Heart right ventricle (tissue), 16 donors: ENCODE data around the gene TUBA3E. TPM values are rescaled to one million over a fixed set of nuclear protein-coding genes. Genes with fewer than 3 reads are reported as not detected.
"Not testable (repeated sequence)": the region's sequence is repeated elsewhere in the genome, so short reads cannot be mapped to it uniquely, and the experiment has no call there.

Source experiments
- ATAC-seq, 8 donors: fragments of 200-7000 bp; cut with Tn5 transposase; one replicate each; pipeline ENCODE4 v1.9.1; 2020; ENCODE audit warnings: mild to moderate bottlenecking in 8 of 8, moderate library complexity in 8 of 8, moderate number of reproducible peaks in 1 of 8
- DNase-seq, 2 donors: peaks; one replicate each; pipeline ENCODE4 v3.0.0-alpha.2; 2020
- H3K27ac ChIP-seq, 10 donors: fragments of 200-600 bp; sonication (generic) in 2 of 10; one replicate each; pipeline versions ENCODE4 v1.5.0 to v1.8.0; 2020 to 2022; ENCODE audit warnings: mild to moderate bottlenecking in 3 of 10
- H3K27me3 ChIP-seq, 7 donors: fragments of 200-600 bp; one replicate each; pipeline ENCODE4 v1.8.0; 2021 to 2022; ENCODE audit warnings: mild to moderate bottlenecking in 2 of 7
- H3K36me3 ChIP-seq, 9 donors: fragments of 200-600 bp; sonication (generic) in 1 of 9; one replicate each; pipeline versions ENCODE4 v1.5.0 to v1.8.0; 2020 to 2022; ENCODE audit warnings: mild to moderate bottlenecking in 2 of 9
- H3K4me1 ChIP-seq, 9 donors: fragments of 200-600 bp; sonication (generic) in 1 of 9; one replicate each; pipeline versions ENCODE4 v1.5.0 to v1.8.0; 2020 to 2022; ENCODE audit warnings: mild to moderate bottlenecking in 4 of 9
- H3K4me3 ChIP-seq, 10 donors: fragments of 200-600 bp; sonication (generic) in 2 of 10; one replicate each; pipeline versions ENCODE4 v1.5.0 to v1.8.0; 2020 to 2022; ENCODE audit warnings: mild to moderate bottlenecking in 7 of 10, moderate library complexity in 2 of 10
- H3K9me3 ChIP-seq, 11 donors: fragments of 200-600 bp in 10 of 11; sonication (generic) in 2 of 11; one replicate each; pipeline versions ENCODE4 v1.5.0 to v1.8.0; 2013 to 2022; ENCODE audit warnings: mild to moderate bottlenecking in 2 of 11, control low read depth in 1 of 11, moderate library complexity in 1 of 11
- WGBS, 2 donors: extraction: QIAGEN DNeasy Blood & Tissue Kit; methylation state at CpG; one replicate each; pipeline ENCODE4 v1.1.7; 2013; ENCODE audit warnings: inconsistent platforms in 1 of 2; 5-methylcytosine and 5-hydroxymethylcytosine counted together
- intact Hi-C, 10 donors: fragments of 100-400 bp; cut with DNase I; formaldehyde crosslinking; loops; one replicate each; pipeline versions ENCODE4 v1.11.1 to v1.14.2; 2022
- polyA plus RNA-seq, 2 donors: library from polyadenylated mRNA; stranded (reverse); fragments of 200-250 nt; gene quantifications; one replicate each; pipeline ENCODE4 v1.2.3, GENCODE V29; 2013
- total RNA-seq, 10 donors: library from RNA; stranded (reverse); fragmentation: NEBNext Ultra II Directional in 3 of 10; extraction: Animal tissue kit (Norgen Biotek cat#: 25700) in 3 of 10; gene quantifications; one replicate each; pipeline versions ENCODE4 v1.2.1 to v1.2.4, GENCODE V29; 2021 to 2023
- TF ChIP-seq, protein P1 (sequence below), 9 donors: fragments of 200-600 bp; sonication (generic) in 2 of 9; IDR thresholded peaks; one replicate each; pipeline versions ENCODE4 v1.5.0 to v1.8.0; 2021 to 2022; ENCODE audit warnings: antibody characterized with exemption in 9 of 9, mild to moderate bottlenecking in 5 of 9, moderate library complexity in 1 of 9
- donor health status: Arrhythmogenic right ventricular cardiomyopathy.
- donor health status: ischemic (EF 13 %, LVEDD 7.1; RV severe dilation, severe dysfunction).
- donor health status: healthy with polysubstance abuse.
- donor health status: DM: no; HTN: yes; CAD: no.
- donor health status: DM: no; HTN: no; CAD: no.
- donor health status: ischemic (EF 25% LVEDD 6.9; RV normal size, moderate dysfunction).
- donor health status: ischemic (EF 25% LVEDD 5.7; RV mildly dilated, moderate dysfunction).
- donor health status: healthy.
- donor health status: DM: yes; HTN: yes; CAD: no.
- donor health status: Ischemic cardiomyopathy.
- donor health status: ischemic (EF 35%, LVEDD 5.7; RV mildly dilated, moderate dysfunction).
- donor health status: nonischemic (EF 11% LVEDD 7.7; RV severe dilation, severe dysfunction).
- donor health status: DM: yes; HTN: yes; CAD: no.
- donor health status: PGD.
- donor health status: ischemic (EF 29% LVEDD 5.4; RV normal size, mild dysfunction).
- donor health status: nonischemic (EF 23%, LVEDD 6.1; RV moderate dilation, normal function).

Gene TUBA3E
- total and polyA plus RNA-seq, 12 donors = 2.3 to 286 (median 10.5) TPM

DNA sequence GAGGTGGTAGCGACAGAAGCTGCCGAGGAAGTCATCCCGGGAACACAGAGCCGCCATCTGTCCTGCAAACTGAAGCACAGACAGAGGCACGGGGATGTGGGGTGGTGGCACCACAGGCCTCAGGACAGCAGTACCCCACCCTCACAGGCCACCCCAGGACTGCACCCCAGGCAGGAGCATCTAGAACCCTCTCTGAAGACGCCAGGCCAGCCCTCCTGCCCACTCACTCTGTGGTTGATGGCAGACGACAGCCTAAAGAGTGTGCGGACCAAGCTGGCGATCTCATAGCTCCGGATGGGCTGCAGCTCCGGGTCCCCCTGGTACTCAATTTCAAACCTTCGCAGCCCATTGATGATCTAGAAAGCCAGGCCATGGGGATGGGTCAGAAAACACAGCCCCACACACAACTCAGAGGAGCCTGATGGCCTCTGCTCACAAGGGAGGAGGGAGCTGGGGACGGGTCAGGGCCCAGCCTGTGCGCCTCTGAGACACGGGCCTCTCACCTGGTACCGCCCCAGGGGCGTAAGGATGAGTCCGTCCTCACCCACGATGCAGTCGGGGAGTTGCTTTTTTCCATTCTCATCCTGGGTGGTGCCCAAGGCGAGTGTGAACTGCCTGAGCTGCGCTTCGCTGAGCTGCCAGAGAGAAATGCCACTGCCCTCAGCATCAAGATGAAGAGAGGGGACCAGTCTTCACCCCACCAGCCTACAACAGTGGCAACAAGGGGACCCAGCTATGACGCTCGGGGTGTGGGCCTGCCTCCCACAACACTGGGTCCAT is 45.2 kb downstream of the TUBA3E start:
- ATAC-seq (no peak), DNase-seq (no peak)
- Histone ChIP-seq H3K27me3 (no peaks in the 10 kb centered on the region), H3K4me1 (no peaks in the 10 kb centered on the region), H3K27ac (no peak overlapping the region), H3K9me3 (no peaks in the 10 kb centered on the region), H3K36me3 (peaks cover 0 to 43% (median 9%) of the 10 kb centered on the region in 9 donors), H3K4me3 (no peak overlapping the region)
- WGBS, 2 donors = 93 to 94% methylated on average over 25 of the region's 25 CpGs
- intact Hi-C loops = loop anchor here in 3 of 10 donors (10.0 kb wide), 1 partner anchor 182 kb away; no protein-coding TSS in a partner anchor
- TF ChIP-seq, protein P1, sequence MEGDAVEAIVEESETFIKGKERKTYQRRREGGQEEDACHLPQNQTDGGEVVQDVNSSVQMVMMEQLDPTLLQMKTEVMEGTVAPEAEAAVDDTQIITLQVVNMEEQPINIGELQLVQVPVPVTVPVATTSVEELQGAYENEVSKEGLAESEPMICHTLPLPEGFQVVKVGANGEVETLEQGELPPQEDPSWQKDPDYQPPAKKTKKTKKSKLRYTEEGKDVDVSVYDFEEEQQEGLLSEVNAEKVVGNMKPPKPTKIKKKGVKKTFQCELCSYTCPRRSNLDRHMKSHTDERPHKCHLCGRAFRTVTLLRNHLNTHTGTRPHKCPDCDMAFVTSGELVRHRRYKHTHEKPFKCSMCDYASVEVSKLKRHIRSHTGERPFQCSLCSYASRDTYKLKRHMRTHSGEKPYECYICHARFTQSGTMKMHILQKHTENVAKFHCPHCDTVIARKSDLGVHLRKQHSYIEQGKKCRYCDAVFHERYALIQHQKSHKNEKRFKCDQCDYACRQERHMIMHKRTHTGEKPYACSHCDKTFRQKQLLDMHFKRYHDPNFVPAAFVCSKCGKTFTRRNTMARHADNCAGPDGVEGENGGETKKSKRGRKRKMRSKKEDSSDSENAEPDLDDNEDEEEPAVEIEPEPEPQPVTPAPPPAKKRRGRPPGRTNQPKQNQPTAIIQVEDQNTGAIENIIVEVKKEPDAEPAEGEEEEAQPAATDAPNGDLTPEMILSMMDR (IDR thresholded peaks at IDR 0.05) = no peak

DNA sequence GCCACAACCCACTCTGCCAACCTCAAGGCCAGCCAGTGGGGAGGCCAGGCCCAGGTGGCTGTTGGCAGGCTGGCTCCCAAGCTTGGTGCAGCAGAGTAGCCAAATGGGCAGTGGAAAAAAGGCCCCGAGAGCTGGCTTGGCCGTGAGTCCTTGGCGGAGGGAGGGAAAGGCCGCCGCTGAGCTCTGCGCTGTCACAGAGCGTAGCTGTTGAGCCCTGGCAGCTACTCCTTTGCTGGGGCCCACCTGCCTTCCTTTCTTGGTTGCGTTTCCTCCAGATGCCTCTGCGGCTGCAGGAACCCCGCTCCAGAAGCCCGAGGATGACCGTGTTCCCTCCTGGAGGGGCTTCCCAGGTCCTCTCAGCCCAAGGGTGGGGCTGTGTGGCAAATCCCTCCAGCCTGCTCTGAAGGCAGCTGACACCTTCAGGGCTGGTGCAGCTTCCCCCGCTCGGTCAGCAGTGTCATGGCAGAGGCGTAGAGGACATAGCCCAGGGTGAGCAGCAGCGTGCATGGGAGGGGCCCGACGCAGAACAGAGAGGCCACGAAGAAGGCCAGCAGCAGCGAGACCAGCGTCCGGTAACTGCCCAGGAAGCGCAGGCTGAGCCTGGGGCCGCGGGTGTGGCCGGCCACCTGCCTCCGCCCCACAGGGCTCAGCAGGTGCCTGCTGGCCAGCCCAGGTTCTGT is 46.0 kb downstream of the TUBA3E start:
- not testable (repeated sequence) for H3K4me3 ChIP-seq, DNase-seq, H3K4me1 ChIP-seq, H3K27ac ChIP-seq, ATAC-seq, H3K9me3 ChIP-seq, H3K27me3 ChIP-seq
- 91 to 95% methylated on average over 19 to 26 of the region's 27 CpGs for WGBS, 2 donors
- peaks cover 0 to 40% (median 9%) of the 10 kb centered on the region in 9 donors for H3K36me3 ChIP-seq
- intact Hi-C loops = loop anchor here in 3 of 10 donors (10.0 kb wide), 1 partner anchor 183 kb away; no protein-coding TSS in a partner anchor

DNA sequence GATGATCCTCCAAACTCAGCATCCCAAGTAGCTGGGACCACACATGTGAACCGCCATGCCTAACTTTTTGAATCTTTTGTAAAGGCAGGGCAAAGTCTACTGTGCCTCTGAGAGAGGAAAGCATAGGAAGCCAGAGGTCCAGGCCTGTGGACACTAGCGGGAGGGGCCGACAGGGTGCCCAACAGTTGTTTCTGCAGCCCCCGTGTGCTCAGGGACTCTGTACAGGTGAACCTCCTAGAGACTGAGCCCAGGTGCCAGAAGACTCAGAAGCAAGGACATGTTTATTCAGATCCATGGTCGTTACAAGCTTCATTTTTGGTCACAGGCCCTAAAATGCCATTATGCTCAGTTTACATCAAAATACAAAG is 47.1 kb downstream of the TUBA3E start:
- not testable (repeated sequence) for H3K4me3 ChIP-seq, DNase-seq, H3K4me1 ChIP-seq, H3K27ac ChIP-seq, ATAC-seq, H3K9me3 ChIP-seq
- intact Hi-C loops = loop anchor here in 3 of 10 donors (10.0 kb wide), 1 partner anchor 184 kb away; no protein-coding TSS in a partner anchor
- Histone ChIP-seq H3K27me3 (peaks cover 0 to 14% (median 0%) of the 10 kb centered on the region in 7 donors), H3K36me3 (peaks cover 0 to 39% (median 9%) of the 10 kb centered on the region in 9 donors)
- WGBS, 2 donors = 71 to 74% methylated on average over 5 of the region's 5 CpGs

DNA sequence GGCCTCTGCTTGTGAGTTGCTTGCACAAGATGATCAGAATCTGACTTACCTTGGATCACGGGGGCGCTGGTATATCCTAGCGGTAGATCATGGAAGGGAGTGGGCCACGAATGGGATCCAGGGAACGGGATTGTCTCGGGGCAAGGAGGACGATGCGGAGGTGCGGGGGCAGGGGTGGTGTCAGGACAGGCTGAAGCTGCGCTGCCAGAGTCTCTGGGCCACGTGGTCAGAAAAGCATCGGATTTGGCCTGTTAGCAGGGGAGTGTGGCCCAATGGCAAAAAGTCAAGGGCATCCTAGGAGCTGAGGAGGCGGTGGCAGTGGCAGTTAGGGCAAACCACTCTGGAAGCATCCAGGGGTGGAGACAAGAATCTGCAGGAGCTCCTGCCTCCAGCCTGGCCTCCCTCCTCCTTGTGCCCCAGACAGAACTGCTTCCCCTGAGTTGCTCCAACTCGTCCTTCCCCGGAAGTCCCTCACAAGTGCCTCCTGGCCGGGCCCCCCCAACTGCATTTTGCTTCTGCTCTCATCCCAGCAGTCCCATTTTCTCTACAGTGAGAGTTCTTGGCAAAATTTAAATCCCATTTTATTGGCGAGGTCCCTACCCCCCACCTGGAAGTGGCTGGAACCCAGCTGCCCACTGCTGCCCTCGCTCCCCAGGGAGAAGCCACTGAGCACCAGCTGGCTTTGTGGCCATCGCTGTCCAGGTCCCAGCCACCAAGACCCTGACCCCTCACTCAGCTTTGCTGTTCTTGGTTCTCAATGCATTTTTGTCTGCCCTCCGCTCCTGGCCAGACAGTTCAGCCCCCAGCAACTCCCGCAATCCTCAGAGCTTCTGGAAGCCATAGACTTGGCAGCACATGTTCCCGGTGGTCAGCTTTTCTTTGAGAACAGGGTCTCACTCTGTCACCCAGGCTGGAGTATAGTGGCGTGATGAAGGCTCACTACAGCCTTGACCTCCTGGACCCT is 47.8 kb downstream of the TUBA3E start:
- WGBS, 2 donors = 89 to 91% methylated on average over 23 of the region's 23 CpGs
- Histone ChIP-seq H3K9me3 (no peaks in the 10 kb centered on the region), H3K27ac (no peak overlapping the region), H3K4me1 (no peaks in the 10 kb centered on the region), H3K36me3 (peaks cover 0 to 37% (median 9%) of the 10 kb centered on the region in 9 donors), H3K4me3 (no peak overlapping the region), H3K27me3 (peaks cover 0 to 19% (median 3%) of the 10 kb centered on the region in 7 donors)
- DNase-seq (no peak), ATAC-seq (peak in 2 of 8 donors; percentile 4 to 7)
- TF ChIP-seq, protein P1 (IDR thresholded peaks at IDR 0.05) = no peak
- intact Hi-C loops = loop anchor here in 3 of 10 donors (10.0 kb wide), 1 partner anchor 184 kb away; no protein-coding TSS in a partner anchor

GRCh38 chr2:130148515-130148914 is 49.7 kb downstream of the TUBA3E start:
- Histone ChIP-seq H3K27me3 (peaks cover 0 to 29% (median 7%) of the 10 kb centered on the region in 7 donors), H3K36me3 (peaks cover 0 to 19% (median 4%) of the 10 kb centered on the region in 9 donors)
- DNase-seq, H3K4me1 ChIP-seq, H3K4me3 ChIP-seq, H3K9me3 ChIP-seq, ATAC-seq, intact Hi-C loops, H3K27ac ChIP-seq: not testable (repeated sequence)
- WGBS, 2 donors = 63 to 66% methylated on average over 6 of the region's 6 CpGs

DNA sequence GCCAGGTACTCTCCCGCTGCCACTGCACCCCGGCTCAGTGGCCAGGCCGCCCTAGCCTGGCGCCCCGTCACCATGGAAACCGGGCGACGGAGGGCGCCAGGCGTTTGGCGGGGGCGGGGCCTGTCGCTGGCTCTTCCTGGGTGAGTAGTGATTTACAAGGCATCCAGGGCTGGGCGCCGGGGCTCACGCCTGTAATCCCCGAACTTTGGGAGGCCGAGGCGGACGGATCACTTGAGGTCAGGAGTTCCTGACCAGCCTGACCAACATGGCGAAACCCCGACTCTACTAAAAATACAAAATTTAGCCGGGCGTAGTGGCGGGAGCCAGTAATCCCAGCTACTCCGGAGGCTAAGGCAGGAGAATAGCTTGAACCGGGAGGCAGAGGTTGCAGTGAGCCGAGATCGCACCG is 53.2 kb downstream of the TUBA3E start, which contains the start of gene CCDC74B:
Gene CCDC74B (minus strand): TSS at position 107 of the 409 bp plus-strand sequence. CDS start 116 bp downstream, outside the sequence.
- H3K4me1 ChIP-seq, H3K9me3 ChIP-seq, H3K36me3 ChIP-seq, H3K27ac ChIP-seq, intact Hi-C loops: not testable (repeated sequence)
- DNase-seq (peak; percentile 15 to 45), ATAC-seq (peak; percentile 50 to 87 (median 68))
- 4 to 11% methylated on average over 28 to 30 of the region's 30 CpGs for WGBS, 2 donors
- Histone ChIP-seq H3K27me3 (peaks cover 0 to 38% (median 13%) of the 10 kb centered on the region in 7 donors), H3K4me3 (peak within 1 kb of the TSS in 9 of 10 donors; percentile 23 to 52 (median 46))

DNA sequence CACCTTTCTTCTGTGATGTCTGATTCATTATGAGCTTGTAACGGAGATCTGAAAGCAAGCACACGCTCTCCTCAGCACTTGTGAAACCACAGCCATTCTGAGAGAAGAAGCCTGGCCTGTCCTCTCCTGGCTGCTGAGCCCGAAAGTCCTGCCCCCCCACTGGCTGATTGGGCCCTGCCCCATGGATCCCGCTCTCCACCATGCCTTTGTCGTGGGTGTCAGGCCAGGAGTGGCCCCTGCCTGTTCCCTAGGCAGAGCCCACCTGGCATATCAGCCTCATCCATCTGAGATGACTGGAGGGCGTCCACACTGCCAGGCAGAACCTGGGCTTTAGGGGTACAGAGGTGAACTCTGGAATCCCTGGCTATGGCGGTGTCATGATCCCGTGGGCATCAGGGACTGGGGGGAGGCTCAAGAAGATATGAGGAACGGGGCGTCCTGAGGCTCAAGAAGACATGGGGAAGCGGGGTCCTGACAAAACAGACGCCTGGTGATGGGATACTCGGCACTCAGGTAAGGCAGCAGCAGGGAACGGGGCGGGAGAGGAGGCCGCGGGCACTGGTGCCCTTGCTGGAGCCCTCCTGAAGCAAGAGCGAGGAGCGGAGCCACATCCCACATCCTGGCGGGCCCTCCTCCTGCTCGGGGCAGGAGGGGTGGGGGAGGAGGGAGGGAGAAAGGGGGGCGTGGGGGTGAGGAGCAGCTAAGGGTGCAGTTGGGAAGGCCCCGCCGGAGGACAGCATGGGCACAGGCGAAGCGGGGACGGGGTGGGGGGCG is 54.8 kb downstream of the TUBA3E start:
- 47 to 52% methylated on average over 20 of the region's 28 CpGs for WGBS, 2 donors
- H3K4me1 ChIP-seq, H3K27ac ChIP-seq, DNase-seq, intact Hi-C loops, H3K36me3 ChIP-seq, H3K9me3 ChIP-seq: not testable (repeated sequence)
- H3K4me3 ChIP-seq = peak overlapping the region in 6 of 10 donors; percentile 34 to 52 (median 47)
- peak in 2 of 8 donors; percentile 13 to 21 for ATAC-seq
- H3K27me3 ChIP-seq = peaks cover 0 to 38% (median 13%) of the 10 kb centered on the region in 7 donors
